Body of pancreas (tissue), 4 donors: Measurements from ENCODE around the gene ASAP3.

ENCODE experiments used
- CTCF ChIP-seq, 7 experiments: fragments of 450-650 bp in 4 of 7; fragments of 200-600 bp in 3 of 7; sonication (generic) in 3 of 7; IDR thresholded peaks; one replicate each; pipeline ENCODE4 v1.5.1; 2016 to 2019; ENCODE audit warnings: antibody characterized with exemption in 7 of 7
- POLR2A ChIP-seq, 3 donors: fragments of 450-650 bp; IDR thresholded peaks; one replicate each; pipeline ENCODE4 v1.6.1; 2016; ENCODE audit warnings: antibody characterized with exemption in 3 of 3, mild to moderate bottlenecking in 2 of 3

GRCh38 chr1:23408797-23409290 lies 75.1 kb downstream of the ASAP3 start:
- TF ChIP-seq CTCF (IDR thresholded peaks at IDR 0.05): no peak
- no peak for TF ChIP-seq POLR2A (IDR thresholded peaks at IDR 0.05)
